Endodermal cell (in vitro differentiated cells): ENCODE data around the gene MAML1. TPM values are rescaled to one million over a fixed set of nuclear protein-coding genes. Genes with fewer than 3 reads are reported as not detected.

Source experiments
- DNase-seq: peaks from one replicate; pipeline ENCODE4 v3.0.0-alpha.2; 2017
- H3K27ac ChIP-seq: 2 replicates; pipeline ENCODE4 v1.5.1; 2013; ENCODE audit warnings: mild to moderate bottlenecking, low read depth, low read length, moderate library complexity
- H3K27me3 ChIP-seq: 2 replicates; pipeline ENCODE4 v1.6.1; 2013; ENCODE audit warnings: mild to moderate bottlenecking, low read length, moderate library complexity; ENCODE audit not compliant: insufficient read depth, control insufficient read depth, poor library complexity, severe bottlenecking
- H3K36me3 ChIP-seq: 2 replicates; pipeline ENCODE4 v1.7.0; 2013; ENCODE audit warnings: mild to moderate bottlenecking, low read length, moderate library complexity; ENCODE audit not compliant: control insufficient read depth, insufficient read depth
- H3K4me1 ChIP-seq: one replicate; pipeline ENCODE4 v1.7.0; 2013; ENCODE audit warnings: low read length; ENCODE audit not compliant: control insufficient read depth, insufficient read depth
- H3K4me3 ChIP-seq: 2 replicates; pipeline ENCODE4 v1.5.1; 2013; ENCODE audit warnings: mild to moderate bottlenecking, low read length, moderate library complexity
- H3K9ac ChIP-seq: 2 replicates; pipeline ENCODE4 v1.6.1; 2013; ENCODE audit warnings: mild to moderate bottlenecking, low read length, moderate library complexity; ENCODE audit not compliant: poor library complexity, severe bottlenecking; ENCODE audit errors: extremely low read depth
- H3K9me3 ChIP-seq: 2 replicates; pipeline ENCODE4 v1.6.1; 2013; ENCODE audit warnings: mild to moderate bottlenecking, low read length, moderate library complexity; ENCODE audit not compliant: control insufficient read depth
- H3K27ac Mint-ChIP-seq: 2 replicates; pipeline ENCODE4 v1.8.0; 2020; ENCODE audit warnings: mixed read lengths
- H3K27me3 Mint-ChIP-seq: 2 replicates; pipeline ENCODE4 v1.8.0; 2021; ENCODE audit warnings: mild to moderate bottlenecking, mixed read lengths; ENCODE audit not compliant: insufficient read depth
- H3K36me3 Mint-ChIP-seq: 2 replicates; pipeline ENCODE4 v1.8.0; 2020; ENCODE audit warnings: low read depth, mixed read lengths
- H3K4me1 Mint-ChIP-seq: 2 replicates; pipeline ENCODE4 v1.8.0; 2020; ENCODE audit warnings: mixed read lengths
- H3K4me3 Mint-ChIP-seq: 2 replicates; pipeline ENCODE4 v1.8.0; 2020; ENCODE audit warnings: mild to moderate bottlenecking, moderate library complexity, mixed read lengths
- H3K9me3 Mint-ChIP-seq: 2 replicates; pipeline ENCODE4 v1.8.0; 2020; ENCODE audit warnings: mild to moderate bottlenecking, mixed read lengths
- WGBS, 2 experiments: methylation state at CpG; one replicate each; pipeline versions ENCODE4 v1.1.5 to v1.1.7; 2013; ENCODE audit warnings: missing lambda C conversion rate in 2 of 2, mixed read lengths in 1 of 2; ENCODE audit not compliant: insufficient coverage in 1 of 2, insufficient read length in 1 of 2; 5-methylcytosine and 5-hydroxymethylcytosine counted together
- total RNA-seq, 2 donors: library from RNA; stranded (reverse); fragmentation: NEBNext Ultra II Directional in 1 of 2; extraction: Animal tissue kit (Norgen Biotek cat#: 25700) in 1 of 2; gene quantifications; 2 replicates in 1 of 2; 3 replicates in 1 of 2; pipeline ENCODE4 v1.2.1, GENCODE V29; 2021
- TF ChIP-seq, protein P1 (sequence below): fragments of 200-600 bp; sonication (generic); conservative IDR thresholded peaks from 2 replicates; pipeline ENCODE4 v1.5.0; 2021; ENCODE audit warnings: antibody characterized with exemption, mild to moderate bottlenecking

MAML1 gene
- total RNA-seq, 2 donors from 2014 or later: 38.9 to 41.4 TPM

DNA sequence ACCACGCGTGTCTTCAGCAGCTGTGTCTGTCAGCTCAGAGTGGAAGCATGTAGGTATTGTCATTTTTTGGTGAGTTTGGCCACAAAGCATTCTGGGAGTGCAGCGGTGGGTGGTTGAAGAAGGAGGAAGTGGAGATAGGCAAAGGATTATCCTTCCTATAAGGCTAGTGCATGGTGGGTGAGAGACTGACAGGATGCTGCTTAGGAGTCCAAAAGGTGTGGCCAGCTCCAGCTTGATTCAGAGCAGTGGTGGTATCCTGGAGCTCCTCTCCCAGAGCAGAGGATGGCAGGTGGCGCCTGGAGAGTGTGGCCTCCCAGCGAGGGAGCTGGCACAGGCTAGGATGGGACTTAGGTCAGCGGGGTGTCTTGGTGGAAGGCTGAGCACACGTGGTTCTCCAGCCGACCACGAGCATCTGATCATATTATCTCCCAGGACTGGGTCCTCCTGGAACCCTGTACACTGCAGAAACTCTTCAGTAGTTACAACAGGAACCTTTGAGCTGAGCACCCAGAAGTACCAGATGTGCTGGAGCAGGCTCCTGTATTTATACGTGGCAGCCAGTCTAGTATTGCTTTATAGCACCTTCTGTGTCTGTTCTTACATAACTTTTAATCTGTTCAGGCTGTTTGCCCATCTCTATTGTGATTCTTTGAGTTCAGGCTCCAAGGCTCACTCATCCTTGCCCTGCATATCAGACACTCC lies 29.6 kb downstream of the MAML1 start:
- H3K4me1 Mint-ChIP-seq: peaks cover 35% of the 10 kb centered on the region
- H3K4me3 ChIP-seq: no peak overlapping the region
- H3K27me3 ChIP-seq: no peaks in the 10 kb centered on the region
- peak overlapping the region; percentile 84 for H3K27ac Mint-ChIP-seq
- H3K4me3 Mint-ChIP-seq: no peak overlapping the region
- WGBS, 2 experiments: 83% methylated on average over 6 to 10 of the region's 10 CpGs
- peaks cover 21% of the 10 kb centered on the region for H3K36me3 Mint-ChIP-seq
- TF ChIP-seq, protein P1, sequence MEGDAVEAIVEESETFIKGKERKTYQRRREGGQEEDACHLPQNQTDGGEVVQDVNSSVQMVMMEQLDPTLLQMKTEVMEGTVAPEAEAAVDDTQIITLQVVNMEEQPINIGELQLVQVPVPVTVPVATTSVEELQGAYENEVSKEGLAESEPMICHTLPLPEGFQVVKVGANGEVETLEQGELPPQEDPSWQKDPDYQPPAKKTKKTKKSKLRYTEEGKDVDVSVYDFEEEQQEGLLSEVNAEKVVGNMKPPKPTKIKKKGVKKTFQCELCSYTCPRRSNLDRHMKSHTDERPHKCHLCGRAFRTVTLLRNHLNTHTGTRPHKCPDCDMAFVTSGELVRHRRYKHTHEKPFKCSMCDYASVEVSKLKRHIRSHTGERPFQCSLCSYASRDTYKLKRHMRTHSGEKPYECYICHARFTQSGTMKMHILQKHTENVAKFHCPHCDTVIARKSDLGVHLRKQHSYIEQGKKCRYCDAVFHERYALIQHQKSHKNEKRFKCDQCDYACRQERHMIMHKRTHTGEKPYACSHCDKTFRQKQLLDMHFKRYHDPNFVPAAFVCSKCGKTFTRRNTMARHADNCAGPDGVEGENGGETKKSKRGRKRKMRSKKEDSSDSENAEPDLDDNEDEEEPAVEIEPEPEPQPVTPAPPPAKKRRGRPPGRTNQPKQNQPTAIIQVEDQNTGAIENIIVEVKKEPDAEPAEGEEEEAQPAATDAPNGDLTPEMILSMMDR: no peak
- peaks cover 11% of the 10 kb centered on the region for H3K4me1 ChIP-seq
- H3K9ac ChIP-seq: no peak overlapping the region
- peak overlapping the region; percentile 40 for H3K27ac ChIP-seq
- no peaks in the 10 kb centered on the region for H3K9me3 ChIP-seq
- no peaks in the 10 kb centered on the region for H3K9me3 Mint-ChIP-seq
- H3K27me3 Mint-ChIP-seq: no peaks in the 10 kb centered on the region
- H3K36me3 ChIP-seq: peaks cover 30% of the 10 kb centered on the region
- peak; percentile 61 for DNase-seq

DNA sequence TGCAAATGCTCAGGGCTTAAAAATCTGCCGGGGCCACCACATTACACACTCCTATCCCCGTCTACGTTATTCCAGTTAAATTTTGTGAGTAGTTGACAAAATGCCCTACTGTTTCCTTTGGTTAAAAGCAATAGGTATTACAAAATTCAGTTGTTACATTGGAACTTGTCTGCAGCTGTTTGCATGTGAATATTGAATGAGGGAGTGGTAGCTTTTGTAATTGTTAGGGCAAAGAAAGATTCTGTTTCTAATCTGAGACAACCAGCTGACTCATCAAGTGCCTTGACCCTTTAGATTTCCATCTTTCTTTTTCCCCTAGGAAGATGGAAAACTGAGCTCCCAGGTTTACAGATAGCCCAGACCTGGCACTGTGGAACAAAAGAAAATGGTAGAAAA lies 30.2 kb downstream of the MAML1 start:
- peaks cover 40% of the 10 kb centered on the region for H3K4me1 Mint-ChIP-seq
- no peaks in the 10 kb centered on the region for H3K27me3 Mint-ChIP-seq
- Histone ChIP-seq H3K4me1 (peaks cover 11% of the 10 kb centered on the region), H3K27ac (peak overlapping the region; percentile 40), H3K36me3 (peaks cover 31% of the 10 kb centered on the region), H3K27me3 (no peaks in the 10 kb centered on the region), H3K9ac (no peak overlapping the region), H3K4me3 (no peak overlapping the region), H3K9me3 (no peaks in the 10 kb centered on the region)
- H3K27ac Mint-ChIP-seq: peak overlapping the region; percentile 84
- 88% methylated on average over 3 of the region's 3 CpGs; no CpG with 5 or more reads in 1 of the 2 experiments for WGBS, 2 experiments
- peaks cover 24% of the 10 kb centered on the region for H3K36me3 Mint-ChIP-seq
- no peak for DNase-seq
- H3K9me3 Mint-ChIP-seq: no peaks in the 10 kb centered on the region
- TF ChIP-seq, protein P1: no peak
- no peak overlapping the region for H3K4me3 Mint-ChIP-seq

DNA sequence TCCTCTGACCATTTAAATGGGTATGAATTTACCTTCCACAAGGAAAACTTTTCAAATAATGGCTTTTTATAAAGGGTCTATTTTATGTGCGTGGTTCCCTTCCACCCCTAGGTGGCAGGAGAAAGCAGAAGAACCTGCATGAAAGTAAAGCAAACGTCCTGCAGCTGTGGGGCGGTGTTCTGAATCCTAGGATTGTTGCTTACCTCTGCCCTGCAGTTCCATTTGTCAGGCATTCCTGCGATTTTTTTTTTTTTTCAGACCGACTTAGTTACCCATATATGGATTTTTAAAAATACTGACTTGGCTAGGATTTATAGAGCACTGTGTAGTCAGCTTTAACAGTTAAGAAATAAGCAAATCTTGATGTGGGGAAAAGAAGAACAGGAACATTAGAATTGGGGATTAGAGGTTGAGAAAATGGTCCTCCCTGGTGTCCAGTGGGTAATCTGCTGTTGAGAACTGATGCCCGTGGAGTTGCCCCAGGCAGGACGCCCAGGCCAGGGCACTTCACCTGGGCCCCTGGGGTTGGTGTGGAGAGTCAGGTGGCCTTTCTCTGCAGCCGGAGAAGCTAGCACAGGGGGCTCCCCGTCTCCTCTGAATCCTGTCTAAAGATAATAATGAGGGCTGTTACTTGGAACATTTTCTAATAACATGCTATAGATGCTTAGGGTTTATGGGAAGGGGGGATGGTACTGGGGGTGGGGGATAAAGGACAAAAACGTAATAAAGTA lies 30.8 kb downstream of the MAML1 start:
- 32 to 54% methylated on average over 6 to 9 of the region's 10 CpGs for WGBS, 2 experiments
- Histone ChIP-seq H3K27ac (no peak overlapping the region), H3K9ac (no peak overlapping the region), H3K27me3 (no peaks in the 10 kb centered on the region), H3K9me3 (no peaks in the 10 kb centered on the region), H3K36me3 (peaks cover 33% of the 10 kb centered on the region), H3K4me1 (peaks cover 11% of the 10 kb centered on the region), H3K4me3 (no peak overlapping the region)
- Mint-ChIP-seq H3K36me3 (peaks cover 26% of the 10 kb centered on the region), H3K27me3 (no peaks in the 10 kb centered on the region), H3K4me3 (no peak overlapping the region), H3K27ac (peak overlapping the region; percentile 84), H3K4me1 (peaks cover 44% of the 10 kb centered on the region), H3K9me3 (no peaks in the 10 kb centered on the region)
- TF ChIP-seq, protein P1: peak; percentile 90
- peak; percentile 82 for DNase-seq
